A549 (cell line): ENCODE measurements around the gene CCDC9. TPM values are rescaled to one million over a fixed set of nuclear protein-coding genes. Genes with fewer than 3 reads are reported as not detected.

Source experiments
- ATAC-seq, 2 experiments: fragments of 200-7000 bp in 1 of 2; fragments of >200 bp in 1 of 2; cut with Nextera tagmentation in 1 of 2; cut with Tn5 transposase in 1 of 2; 3 replicates each; pipeline versions ENCODE4 v1.8.0 to v1.9.1; 2018 to 2020; ENCODE audit warnings: mild to moderate bottlenecking in 1 of 2, moderate library complexity in 1 of 2
- CTCF ChIA-PET: fragments of 300-600 bp; sonication (Branson Sonifier 250); formaldehyde crosslinking; extraction: SDS; loops from one replicate; lab custom pipeline; 2021; ENCODE audit warnings: antibody characterized with exemption, inconsistent platforms; lab: Yijun Ruan, JAX
- POLR2A ChIA-PET: fragments of 350-600 bp; formaldehyde crosslinking; extraction: SDS; loops from one replicate; lab custom pipeline; 2021; ENCODE audit warnings: antibody characterized with exemption, inconsistent platforms; lab: Yijun Ruan, JAX
- DNase-seq, 2 experiments: peaks; one replicate each; pipeline versions ENCODE4 v3.0.0 to v3.0.0-alpha.2; 2011 to 2016; ENCODE audit warnings: low read depth in 1 of 2, low spot score in 1 of 2
- FAIRE-seq: peaks from 2 replicates; lab custom pipeline; 2011; peaks lifted over from hg19 to GRCh38; lab: Jason Lieb, UNC
- H3K27ac ChIP-seq, 2 experiments: fragments of >200 bp; sonication (Bioruptor Twin); formaldehyde crosslinking; 3 replicates each; pipeline ENCODE4 v1.5.1; 2016 to 2017
- H3K4me1 ChIP-seq: fragments of >200 bp; sonication (Bioruptor Twin); formaldehyde crosslinking; 3 replicates; pipeline ENCODE4 v1.6.1; 2016
- H3K4me2 ChIP-seq: fragments of >200 bp; sonication (Bioruptor Twin); formaldehyde crosslinking; 3 replicates; pipeline ENCODE4 v1.6.1; 2016
- H3K4me3 ChIP-seq: fragments of >200 bp; sonication (Bioruptor Twin); formaldehyde crosslinking; 3 replicates; pipeline ENCODE4 v1.5.1; 2016
- H3K9me3 ChIP-seq: fragments of >200 bp; sonication (Bioruptor Twin); formaldehyde crosslinking; 3 replicates; pipeline ENCODE4 v1.6.1; 2016
- ATOH8 ChIP-seq: fragments of 250-450 bp; sonication (Bioruptor Pico); IDR thresholded peaks from 2 replicates; pipeline ENCODE4 v1.5.0; 2020; ENCODE audit warnings: low read depth, mild to moderate bottlenecking, moderate library complexity
- CHD4 ChIP-seq: fragments of 200-600 bp; sonication (generic); IDR thresholded peaks from 2 replicates; pipeline ENCODE4 v1.6.1; 2016; ENCODE audit warnings: antibody characterized with exemption, mild to moderate bottlenecking, borderline replicate concordance
- CTCF ChIP-seq: fragments of >200 bp; sonication (Bioruptor Twin); formaldehyde crosslinking; IDR thresholded peaks from 3 replicates; pipeline ENCODE4 v1.5.1; 2016
- E2F6 ChIP-seq: IDR thresholded peaks from 2 replicates; pipeline ENCODE4 v1.6.1; 2012; ENCODE audit warnings: low read depth, borderline replicate concordance
- ELK1 ChIP-seq: fragments of 150-350 bp; IDR thresholded peaks from 2 replicates; pipeline ENCODE4 v1.6.1; 2014; ENCODE audit warnings: low read depth, mild to moderate bottlenecking, low read length
- FOSB ChIP-seq: fragments of 250-450 bp; sonication (Bioruptor Pico); IDR thresholded peaks from 2 replicates; pipeline ENCODE4 v1.5.0; 2020; ENCODE audit warnings: mild to moderate bottlenecking, moderate library complexity
- FOSL2 ChIP-seq, 2 experiments: fragments of 450-650 bp in 1 of 2; fragments of >200 bp in 1 of 2; sonication (Bioruptor Twin) in 1 of 2; formaldehyde crosslinking; IDR thresholded peaks; 2 replicates each; pipeline versions ENCODE4 v1.5.0 to v1.6.1; 2016 to 2020; ENCODE audit warnings: mild to moderate bottlenecking in 1 of 2, moderate library complexity in 1 of 2
- FOXS1 ChIP-seq: fragments of 250-450 bp; sonication (Bioruptor Pico); IDR thresholded peaks from 2 replicates; pipeline ENCODE4 v1.5.0; 2020; ENCODE audit warnings: mild to moderate bottlenecking, moderate library complexity
- HDAC2 ChIP-seq: fragments of 200-600 bp; sonication (generic); IDR thresholded peaks from 2 replicates; pipeline ENCODE4 v1.6.1; 2016
- HOXA7 ChIP-seq: fragments of 250-450 bp; sonication (Bioruptor Pico); IDR thresholded peaks from 2 replicates; pipeline ENCODE4 v1.5.0; 2020; ENCODE audit warnings: mild to moderate bottlenecking, moderate library complexity
- HOXB13 ChIP-seq: fragments of 250-450 bp; sonication (Bioruptor Pico); IDR thresholded peaks from 2 replicates; pipeline ENCODE4 v1.5.0; 2020; ENCODE audit warnings: low read depth, mild to moderate bottlenecking, moderate library complexity
- HOXB5 ChIP-seq: fragments of 250-450 bp; sonication (Bioruptor Pico); IDR thresholded peaks from 2 replicates; pipeline ENCODE4 v1.5.0; 2020; ENCODE audit warnings: mild to moderate bottlenecking, moderate library complexity
- KDM5A ChIP-seq: fragments of 200-600 bp; sonication (generic); IDR thresholded peaks from 2 replicates; pipeline ENCODE4 v1.6.1; 2016; ENCODE audit warnings: antibody characterized with exemption, mild to moderate bottlenecking
- MAX ChIP-seq: IDR thresholded peaks from 2 replicates; pipeline ENCODE4 v1.6.1; 2012
- MAZ ChIP-seq: fragments of 150-350 bp; IDR thresholded peaks from 2 replicates; pipeline ENCODE4 v1.6.1; 2014; ENCODE audit warnings: antibody characterized with exemption, low read depth, low read length, borderline replicate concordance
- MYC ChIP-seq: IDR thresholded peaks from 2 replicates; pipeline ENCODE4 v1.6.1; 2012; ENCODE audit warnings: mild to moderate bottlenecking, inconsistent platforms, low read length, improper control_type of control experiment, borderline replicate concordance
- NFE2L2 ChIP-seq: fragments of 150-350 bp; conservative IDR thresholded peaks from 2 replicates; pipeline ENCODE4 v1.6.1; 2014; ENCODE audit warnings: low read length
- POLR2AphosphoS2 ChIP-seq: conservative IDR thresholded peaks from 2 replicates; pipeline ENCODE4 v1.6.1; 2012; ENCODE audit warnings: low read length, improper control_type of control experiment, inconsistent platforms
- RAD21 ChIP-seq, 2 experiments: fragments of >200 bp in 1 of 2; sonication (Bioruptor Twin) in 1 of 2; formaldehyde crosslinking in 1 of 2; IDR thresholded peaks in 1 of 2; conservative IDR thresholded peaks in 1 of 2; 2 replicates in 1 of 2; 3 replicates in 1 of 2; pipeline ENCODE4 v1.6.1; 2012 to 2018; ENCODE audit warnings: inconsistent platforms in 1 of 2
- RCOR1 ChIP-seq: fragments of 150-350 bp; IDR thresholded peaks from 2 replicates; pipeline ENCODE4 v1.6.1; 2014; ENCODE audit warnings: antibody characterized with exemption, low read length, low read depth
- SMC3 ChIP-seq: fragments of >200 bp; sonication (Bioruptor Twin); formaldehyde crosslinking; IDR thresholded peaks from 3 replicates; pipeline ENCODE4 v1.6.1; 2018; ENCODE audit warnings: inconsistent platforms
- SREBF2 ChIP-seq: fragments of 450-650 bp; IDR thresholded peaks from 2 replicates; pipeline ENCODE4 v1.6.1; 2014; ENCODE audit warnings: mild to moderate bottlenecking, moderate library complexity
- TP53 ChIP-seq: fragments of 250-450 bp; sonication (Bioruptor Pico); IDR thresholded peaks from 2 replicates; pipeline ENCODE4 v1.5.0; 2021; ENCODE audit warnings: mild to moderate bottlenecking, moderate library complexity
- ZNF302 ChIP-seq: fragments of 250-450 bp; sonication (Bioruptor Pico); IDR thresholded peaks from 2 replicates; pipeline ENCODE4 v1.9.0; 2021; ENCODE audit warnings: inconsistent platforms, mild to moderate bottlenecking, moderate library complexity
- WGBS: methylation state at CpG from one replicate; pipeline ENCODE4 v1.1.6; 2017; ENCODE audit errors: missing lambda C conversion rate; 5-methylcytosine and 5-hydroxymethylcytosine counted together
- polyA plus RNA-seq, 4 experiments: library from polyadenylated mRNA; depleted of rRNA in 3 of 4; stranded (reverse); fragments of >200 nt; fragmentation: RNase III in 1 of 4; extraction: RNeasy Plus Mini Kit Qiagen cat#74134 plus additional on column Dnase treatment in 1 of 4; gene quantifications; 2 replicates in 3 of 4; 3 replicates in 1 of 4; pipeline ENCODE4 v1.2.3, GENCODE V29; 2011 to 2017

Gene CCDC9
- polyA plus RNA-seq, 2 of the 4 experiments (the other 2 are of a cell fraction): 9.4 to 24.6 TPM

GRCh38 chr19:47303966-47304365, 47.6 kb downstream of the CCDC9 start:
- Histone ChIP-seq H3K4me1 (peaks cover 15% of the 10 kb centered on the region), H3K27ac (no peak overlapping the region; a peak in 1 of 6 replicates), H3K9me3 (no peaks in the 10 kb centered on the region)
- POLR2A ChIA-PET: no interaction called here
- CTCF ChIA-PET: interaction anchor here (0.7 to 7.9 kb wide), 17 partner anchors 11 to 390 kb away, joined by 3 to 128 read pairs (median 8); partner anchors contain the start of gene DHX34
- WGBS: 94% methylated on average over 6 of the region's 6 CpGs
- TF ChIP-seq E2F6: no peak
- no peak for TF ChIP-seq SREBF2
- no peak for TF ChIP-seq POLR2AphosphoS2
- no peak for TF ChIP-seq FOSL2 (IDR thresholded peaks at IDR 0.05)
- no peak for TF ChIP-seq FOSL2 (CRISPR knock-in tag; IDR thresholded peaks at IDR 0.05)
- TF ChIP-seq, all 56 proteins: peak for 0
- no peak overlapping the region for H3K4me3 ChIP-seq
- DNase-seq (no peak), ATAC-seq (no peak), FAIRE-seq (no peak)
- no peak overlapping the region for H3K4me2 ChIP-seq

- no peaks in the 10 kb centered on the region for H3K9me3 ChIP-seq
- DNase-seq (peak; percentile 86 to 92), FAIRE-seq (peak; percentile 96), ATAC-seq (peak; percentile 74 to 75)
- peak overlapping the region; percentile 60 to 71 for H3K27ac ChIP-seq
- TF ChIP-seq TP53 (0 out of 2 replicates have a peak, but pooled peaks have one; percentile 35), MAZ (0 out of 2 replicates have a peak, but pooled peaks have one; percentile 70), CTCF (peak; percentile 99), CHD4 (no peak), NFE2L2 (no peak), HOXB5 (peak; percentile 45; the same call in 1 of the 2 replicates), KDM5A (no peak), MYC (peak; percentile 95), MAX (peak; percentile 95), FOSB (CRISPR knock-in tag) (peak; percentile 72; the same call in 1 of the 2 replicates), SMC3 (peak; percentile 73), RAD21 (conservative IDR thresholded peaks at IDR 0.05 in 1 of 2, IDR thresholded peaks at IDR 0.05 in 1 of 2) (peak; percentile 58 to 62), ELK1 (no peak), ATOH8 (peak; percentile 76), FOSL2 (IDR thresholded peaks at IDR 0.05) (no peak), FOSL2 (CRISPR knock-in tag; IDR thresholded peaks at IDR 0.05) (peak; percentile 68), POLR2AphosphoS2 (no peak), HOXB13 (CRISPR knock-in tag) (peak; percentile 74; the same call in 1 of the 2 replicates), RCOR1 (no peak), ZNF302 (CRISPR knock-in tag) (0 out of 2 replicates have a peak, but pooled peaks have one; percentile 56), E2F6 (peak; percentile 81; the same call in 1 of the 2 replicates), FOXS1 (no peak), HDAC2 (no peak), HOXA7 (CRISPR knock-in tag) (peak; percentile 86; the same call in 1 of the 2 replicates)
- H3K4me2 ChIP-seq: peak overlapping the region; percentile 60
- WGBS: 2% methylated on average over 14 of the region's 14 CpGs
- ChIA-PET CTCF (interaction anchor here (0.6 to 7.9 kb wide), 37 partner anchors 9 to 483 kb away, joined by 3 to 128 read pairs (median 4); partner anchors contain the start of gene DHX34), POLR2A (no interaction called here)
- H3K4me1 ChIP-seq: peaks cover 29% of the 10 kb centered on the region
- no peak overlapping the region for H3K4me3 ChIP-seq
These were observed 49.0 kb downstream of the CCDC9 start for GRCh38 chr19:47305309-47305751.
